Adrenal gland (tissue), 12 donors: ENCODE data around the gene NCK2. TPM values are rescaled to one million over a fixed set of nuclear protein-coding genes. Genes with fewer than 3 reads are reported as not detected.

ENCODE experiments used
- DNase-seq, 7 donors: peaks; one replicate each; pipeline ENCODE4 v3.0.0-alpha.2; 2019 to 2020
- H3K27ac ChIP-seq, 5 donors: fragments of 200-600 bp; sonication (generic) in 4 of 5; 1 replicate in 3 of 5; 2 replicates in 2 of 5; pipeline versions ENCODE4 v1.5.1 to v1.8.0; 2016 to 2020; ENCODE audit warnings: mild to moderate bottlenecking in 1 of 5
- H3K27me3 ChIP-seq: fragments of 200-600 bp; 2 replicates; pipeline ENCODE4 v1.8.0; 2021
- H3K36me3 ChIP-seq, 2 donors: fragments of 200-600 bp; replicated peaks in 1 of 2; 1 replicate in 1 of 2; 2 replicates in 1 of 2; pipeline versions ENCODE4 v1.5.1 to v1.8.0; 2018 to 2022
- H3K4me1 ChIP-seq, 2 donors: fragments of 200-600 bp; replicated peaks in 1 of 2; 1 replicate in 1 of 2; 2 replicates in 1 of 2; pipeline versions ENCODE4 v1.5.1 to v1.8.0; 2018 to 2021
- H3K4me3 ChIP-seq, 4 donors: fragments of 200-600 bp; sonication (generic) in 3 of 4; one replicate each; pipeline ENCODE4 v1.5.1; 2016 to 2018
- H3K9me3 ChIP-seq, 3 donors: fragments of 200-600 bp; sonication (generic) in 1 of 3; replicated peaks in 1 of 3; 1 replicate in 2 of 3; 2 replicates in 1 of 3; pipeline versions ENCODE4 v1.5.1 to v1.8.0; 2016 to 2021
- POLR2A ChIP-seq, 2 donors: fragments of 450-650 bp; IDR thresholded peaks; one replicate each; pipeline ENCODE4 v1.6.1; 2017; ENCODE audit warnings: antibody characterized with exemption in 2 of 2, mild to moderate bottlenecking in 2 of 2, moderate library complexity in 1 of 2
- WGBS, 4 donors: extraction: QIAGEN DNeasy Blood & Tissue Kit in 2 of 4; methylation state at CpG; one replicate each; pipeline versions ENCODE4 v1.1.5 to v1.1.7; 2013 to 2017; 5-methylcytosine and 5-hydroxymethylcytosine counted together
- intact Hi-C, 2 donors: fragments of 100-400 bp; cut with DNase I; formaldehyde crosslinking; loops; one replicate each; pipeline versions ENCODE4 v1.14.1 to v1.15.0; 2022 to 2023
- polyA plus RNA-seq, 3 donors: library from polyadenylated mRNA; stranded (reverse); fragments of 200-250 nt in 2 of 3; fragments of 350-450 nt in 1 of 3; fragmentation: Illumina TruSeq in 1 of 3; extraction: RNeasy Lipid Tissue Mini Kit (QIAGEN cat#74804) in 1 of 3; gene quantifications; one replicate each; pipeline ENCODE4 v1.2.3, GENCODE V29; 2013 to 2014
- total RNA-seq, 9 donors: library from RNA; depleted of rRNA in 4 of 9; stranded (reverse); fragments of >200 nt in 4 of 9; fragments of 120-200 nt in 1 of 9; fragmentation: NEBNext Ultra II Directional in 1 of 9; extraction: Animal tissue kit (Norgen Biotek cat#: 25700) in 1 of 9; gene quantifications; one replicate each; pipeline versions ENCODE4 v1.1.0 to v1.2.4, GENCODE V29; 2013 to 2023
- TF ChIP-seq, protein P1 (sequence below), 6 experiments: fragments of 450-650 bp in 4 of 6; fragments of 200-600 bp in 2 of 6; sonication (generic) in 1 of 6; IDR thresholded peaks; 1 replicate in 5 of 6; 2 replicates in 1 of 6; pipeline versions ENCODE4 v1.5.1 to v1.8.0; 2016 to 2021; ENCODE audit warnings: antibody characterized with exemption in 6 of 6, mild to moderate bottlenecking in 2 of 6, moderate library complexity in 1 of 6
- donor health status: healthy with polysubstance abuse.
- donor health status: Bipolar disorder and iron deficiency.
- donor health status: DM: yes; HTN: yes; CAD: no.
- donor health status: DM: no; HTN: no; CAD: no.
- donor health status: DM: no; HTN: no; CAD: no.
- donor health status: DM: yes; HTN: yes; CAD: no.

NCK2 gene
- total and polyA plus RNA-seq, 12 donors, result 13.7 to 56.0 (median 37.3) TPM

DNA sequence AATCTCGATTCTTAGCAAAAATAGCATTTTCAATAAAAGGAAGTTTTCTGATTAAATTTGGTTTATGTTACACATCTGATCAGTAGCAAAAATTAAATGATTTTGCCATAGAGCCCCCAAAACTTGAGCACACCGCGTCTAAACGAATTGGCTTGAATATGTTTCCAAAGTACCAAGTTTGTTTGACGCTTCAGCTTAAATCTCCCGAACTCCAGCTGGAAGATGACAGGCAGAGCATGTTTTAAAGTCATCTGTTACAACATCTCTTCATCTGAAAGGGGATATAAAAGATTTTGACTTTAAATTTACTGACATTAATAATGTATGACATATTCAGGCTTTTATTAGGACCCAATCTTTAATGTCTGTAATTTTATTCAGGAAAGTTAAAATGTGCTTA lies 129.8 kb downstream of the NCK2 start:
- Histone ChIP-seq H3K36me3 (no peaks in the 10 kb centered on the region), H3K4me3 (no peak overlapping the region), H3K27ac (no peak overlapping the region), H3K27me3 (no peaks in the 10 kb centered on the region), H3K9me3 (no peaks in the 10 kb centered on the region), H3K4me1 (no peaks in the 10 kb centered on the region)
- DNase-seq, result no peak
- WGBS, 4 donors, result 90 to 93% (median 91%) methylated on average over 6 of the region's 6 CpGs
- intact Hi-C loops, result loop anchor here in 1 of 2 donors (10.0 kb wide), 1 partner anchor 90 kb away; no protein-coding TSS in a partner anchor
- TF ChIP-seq, protein P1, sequence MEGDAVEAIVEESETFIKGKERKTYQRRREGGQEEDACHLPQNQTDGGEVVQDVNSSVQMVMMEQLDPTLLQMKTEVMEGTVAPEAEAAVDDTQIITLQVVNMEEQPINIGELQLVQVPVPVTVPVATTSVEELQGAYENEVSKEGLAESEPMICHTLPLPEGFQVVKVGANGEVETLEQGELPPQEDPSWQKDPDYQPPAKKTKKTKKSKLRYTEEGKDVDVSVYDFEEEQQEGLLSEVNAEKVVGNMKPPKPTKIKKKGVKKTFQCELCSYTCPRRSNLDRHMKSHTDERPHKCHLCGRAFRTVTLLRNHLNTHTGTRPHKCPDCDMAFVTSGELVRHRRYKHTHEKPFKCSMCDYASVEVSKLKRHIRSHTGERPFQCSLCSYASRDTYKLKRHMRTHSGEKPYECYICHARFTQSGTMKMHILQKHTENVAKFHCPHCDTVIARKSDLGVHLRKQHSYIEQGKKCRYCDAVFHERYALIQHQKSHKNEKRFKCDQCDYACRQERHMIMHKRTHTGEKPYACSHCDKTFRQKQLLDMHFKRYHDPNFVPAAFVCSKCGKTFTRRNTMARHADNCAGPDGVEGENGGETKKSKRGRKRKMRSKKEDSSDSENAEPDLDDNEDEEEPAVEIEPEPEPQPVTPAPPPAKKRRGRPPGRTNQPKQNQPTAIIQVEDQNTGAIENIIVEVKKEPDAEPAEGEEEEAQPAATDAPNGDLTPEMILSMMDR (IDR thresholded peaks at IDR 0.05), result no peak
- TF ChIP-seq POLR2A (IDR thresholded peaks at IDR 0.05), result no peak

DNA sequence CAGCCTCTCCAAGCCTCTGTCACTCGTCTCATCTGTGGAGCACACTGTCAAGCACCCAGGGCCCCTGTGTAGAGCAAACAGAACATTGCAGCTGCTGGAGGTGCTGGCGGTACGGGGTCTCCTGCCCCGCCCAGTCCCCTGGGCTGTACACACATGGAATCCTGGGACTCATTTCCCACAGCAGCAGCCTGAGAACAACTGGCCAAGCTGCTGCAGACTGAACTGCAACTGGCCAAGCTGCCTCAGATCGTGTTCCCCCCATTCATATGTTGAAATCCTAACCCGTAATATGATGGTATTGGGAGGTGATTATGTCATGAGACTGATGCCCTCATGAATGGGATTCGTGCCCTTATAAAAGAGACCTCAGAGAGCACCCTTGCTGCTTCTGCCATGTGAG lies 130.5 kb downstream of the NCK2 start:
- TF ChIP-seq, protein P1 (IDR thresholded peaks at IDR 0.05), result no peak
- TF ChIP-seq POLR2A (IDR thresholded peaks at IDR 0.05), result no peak
- Histone ChIP-seq H3K27me3 (no peaks in the 10 kb centered on the region), H3K36me3 (no peaks in the 10 kb centered on the region), H3K4me1 (no peaks in the 10 kb centered on the region), H3K9me3 (no peaks in the 10 kb centered on the region), H3K27ac (no peak overlapping the region), H3K4me3 (no peak overlapping the region)
- WGBS, 4 donors, result 83 to 93% (median 86%) methylated on average over 7 of the region's 7 CpGs
- no peak for DNase-seq
- intact Hi-C loops, result loop anchor here in 1 of 2 donors (10.0 kb wide), 1 partner anchor 90 kb away; no protein-coding TSS in a partner anchor

DNA sequence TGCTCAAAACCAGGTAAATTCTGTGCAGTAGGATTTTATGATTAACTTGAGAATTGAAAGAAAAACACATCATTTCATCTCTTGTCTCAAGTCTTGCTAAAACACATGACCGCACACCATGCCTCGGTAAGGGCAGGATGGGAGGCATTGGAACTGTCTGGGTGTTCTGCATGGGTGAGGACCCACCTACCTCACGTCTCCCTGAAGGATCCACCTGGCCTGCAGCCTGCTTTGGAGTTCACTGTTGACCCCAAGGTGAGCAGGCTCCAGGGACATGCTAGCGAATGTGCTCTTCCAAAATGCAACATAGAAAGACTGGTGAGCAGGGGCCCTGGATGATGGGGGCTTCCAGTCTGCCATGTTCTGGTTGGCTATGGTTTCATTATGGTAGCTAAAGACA lies 131.5 kb downstream of the NCK2 start:
- Histone ChIP-seq H3K9me3 (no peaks in the 10 kb centered on the region), H3K27me3 (no peaks in the 10 kb centered on the region), H3K4me1 (no peaks in the 10 kb centered on the region), H3K36me3 (no peaks in the 10 kb centered on the region), H3K27ac (no peak overlapping the region), H3K4me3 (no peak overlapping the region)
- no peak for DNase-seq
- 92 to 100% (median 95%) methylated on average over 3 to 4 of the region's 4 CpGs for WGBS, 4 donors
- intact Hi-C loops, result loop anchor here in 1 of 2 donors (10.0 kb wide), 1 partner anchor 91 kb away; no protein-coding TSS in a partner anchor
- TF ChIP-seq POLR2A (IDR thresholded peaks at IDR 0.05), result no peak
- TF ChIP-seq, protein P1 (IDR thresholded peaks at IDR 0.05), result no peak

DNA sequence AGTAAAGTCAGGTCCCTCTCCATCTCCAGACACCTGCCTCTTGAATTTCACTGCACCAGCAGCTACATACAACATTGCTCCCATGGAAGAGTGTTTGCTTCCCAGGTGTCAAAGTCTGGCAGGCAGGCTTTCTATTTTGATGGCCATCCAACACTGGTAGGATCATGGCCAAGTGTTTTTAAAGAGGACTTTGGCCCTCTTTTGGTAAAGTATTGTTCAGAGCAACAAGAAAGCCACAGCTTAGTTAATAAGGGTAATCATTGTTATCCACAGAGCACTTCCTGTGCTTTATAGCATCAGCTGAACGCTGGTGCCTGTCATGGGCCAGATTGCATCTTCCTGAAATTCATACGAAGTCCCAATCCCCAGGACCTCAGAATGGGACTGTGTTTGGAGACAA lies 133.2 kb downstream of the NCK2 start:
- Histone ChIP-seq H3K27me3 (no peaks in the 10 kb centered on the region), H3K4me3 (no peak overlapping the region), H3K4me1 (no peaks in the 10 kb centered on the region), H3K9me3 (no peaks in the 10 kb centered on the region), H3K36me3 (peaks cover 0 to 7% of the 10 kb centered on the region in 2 donors), H3K27ac (no peak overlapping the region)
- no peak for TF ChIP-seq POLR2A (IDR thresholded peaks at IDR 0.05)
- TF ChIP-seq, protein P1 (IDR thresholded peaks at IDR 0.05), result no peak
- WGBS, 4 donors, result 70 to 84% (median 75%) methylated on average over 2 of the region's 2 CpGs
- intact Hi-C loops, result loop anchor here in 1 of 2 donors (10.0 kb wide), 1 partner anchor 93 kb away; no protein-coding TSS in a partner anchor
- DNase-seq, result no peak
